NOMO-1 (cell line): Measurements from ENCODE around the gene TSC22D1.

ENCODE experiments used
- DNase-seq, 2 experiments: peaks; one replicate each; lab custom pipeline; 2025; ENCODE audit not compliant: unreplicated experiment in 2 of 2; lab: John Stamatoyannopoulos, UW

The TSC22D1 gene

GRCh38 chr13:44508562-44509077, 67.5 kb downstream of the TSC22D1 start:
- no peak for DNase-seq

DNA sequence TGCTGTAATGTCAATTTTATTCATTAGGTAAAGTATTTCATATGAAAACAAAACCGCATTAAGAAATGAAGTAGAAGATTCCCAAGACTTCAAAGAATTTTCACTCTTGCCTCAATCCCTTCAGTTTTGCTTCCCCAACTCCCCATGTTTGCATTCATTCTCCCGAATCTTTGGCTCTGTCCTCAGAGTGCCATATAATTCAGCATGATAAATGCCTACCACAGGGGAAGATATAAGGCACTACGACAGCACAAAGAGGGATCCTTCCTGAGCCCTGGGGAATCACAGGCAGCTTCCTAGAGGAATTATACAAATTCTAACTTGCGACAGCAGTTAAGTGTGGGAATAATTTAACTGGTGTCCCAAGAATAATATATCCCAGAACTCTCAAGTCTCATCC, 68.5 kb downstream of the TSC22D1 start:
- DNase-seq = no peak

DNA sequence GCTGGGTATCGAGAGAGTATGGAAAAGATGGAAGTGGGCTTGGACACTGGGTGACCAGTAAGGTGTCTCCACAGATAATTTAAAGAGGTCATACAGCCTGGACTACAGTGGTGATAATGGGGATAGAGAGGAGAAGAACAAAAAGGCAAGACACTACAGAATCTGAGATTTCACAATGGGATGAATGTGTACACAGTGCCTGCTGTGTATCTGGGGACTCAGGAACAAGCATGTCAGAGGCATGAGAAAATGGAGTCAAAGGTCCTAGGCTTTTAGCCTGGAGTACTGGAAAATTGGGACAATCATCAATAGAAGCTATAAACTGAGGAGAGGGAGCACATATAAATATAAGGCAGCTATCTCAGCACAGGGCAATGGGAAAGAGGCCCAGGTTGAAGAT, 69.4 kb downstream of the TSC22D1 start:
- no peak for DNase-seq

DNA sequence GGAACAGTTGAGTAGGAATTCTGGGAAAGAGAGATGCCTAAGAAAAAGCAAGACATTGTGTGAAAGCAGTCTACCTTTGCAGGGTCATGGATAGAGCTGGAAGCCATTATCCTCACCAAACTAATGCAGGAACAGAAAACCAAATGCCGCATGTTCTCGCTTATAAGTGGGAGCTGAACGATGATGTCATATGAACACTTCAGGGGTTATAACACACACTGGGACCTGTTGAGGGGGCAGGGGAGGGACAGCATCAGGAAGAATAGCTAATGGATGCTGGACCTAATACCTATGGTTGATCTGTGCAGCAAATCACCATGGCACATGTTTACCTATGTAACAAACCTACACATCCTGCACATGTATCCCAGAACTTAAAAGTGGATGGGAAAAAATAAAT, 69.9 kb downstream of the TSC22D1 start:
- no peak for DNase-seq

DNA sequence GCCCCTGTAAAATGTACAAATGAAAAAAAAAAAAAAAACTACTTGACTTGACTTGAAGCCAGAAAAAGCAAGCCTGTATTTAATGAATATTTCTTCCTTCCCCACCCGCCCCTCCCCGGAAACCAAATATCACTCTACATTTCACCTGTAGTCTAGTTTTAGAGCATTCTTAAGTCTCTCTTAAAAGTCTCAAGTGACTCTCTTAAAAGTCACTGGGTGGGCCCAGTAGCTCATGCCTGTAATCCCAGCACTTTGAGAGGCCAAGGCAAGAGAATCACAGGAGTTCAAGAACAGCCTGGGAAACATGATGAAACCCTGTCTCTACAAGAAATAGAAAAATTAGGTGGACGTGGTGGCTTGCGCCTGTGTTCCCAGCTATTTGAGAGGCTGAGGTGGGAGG, 72.0 kb downstream of the TSC22D1 start:
- no peak for DNase-seq

DNA sequence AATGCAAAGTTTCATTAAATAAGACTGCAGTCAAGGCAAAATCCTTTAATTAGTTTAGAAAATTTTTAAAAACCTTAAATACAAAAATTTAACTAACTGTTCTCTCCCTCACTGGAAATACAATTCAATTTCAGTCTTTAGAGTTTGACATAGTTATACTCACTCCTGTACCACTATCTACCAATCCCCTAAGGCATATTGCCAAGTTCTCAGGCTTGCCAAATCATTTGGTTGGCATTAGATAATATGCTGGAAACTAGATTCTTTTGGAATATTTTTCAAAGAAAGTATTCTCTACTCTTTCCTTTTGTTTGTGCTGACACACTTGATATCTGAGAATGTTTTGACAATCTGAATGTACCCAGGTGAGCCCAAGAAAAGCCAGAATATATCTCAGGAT, 77.2 kb downstream of the TSC22D1 start:
- DNase-seq = no peak

DNA sequence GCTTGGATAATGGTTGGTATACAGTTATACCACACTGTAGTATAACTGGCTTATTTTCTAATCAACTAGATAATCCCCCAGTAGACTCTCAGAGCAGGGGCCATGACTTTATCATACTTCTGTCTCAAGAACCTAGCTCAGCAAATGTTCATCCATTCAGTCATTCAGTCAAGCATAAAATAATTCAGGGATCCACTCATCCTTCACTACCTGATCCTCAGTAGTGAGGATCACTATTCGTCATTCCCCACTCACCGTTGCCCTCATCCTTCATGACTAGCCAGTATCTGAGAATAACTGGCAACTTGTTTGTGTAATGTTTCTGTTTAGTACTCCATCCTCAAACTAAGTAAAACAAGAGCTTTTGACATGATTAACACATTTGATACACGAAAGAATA, 77.6 kb downstream of the TSC22D1 start:
- no peak for DNase-seq

GRCh38 chr13:44497801-44498200, 78.3 kb downstream of the TSC22D1 start:
- DNase-seq = no peak

DNA sequence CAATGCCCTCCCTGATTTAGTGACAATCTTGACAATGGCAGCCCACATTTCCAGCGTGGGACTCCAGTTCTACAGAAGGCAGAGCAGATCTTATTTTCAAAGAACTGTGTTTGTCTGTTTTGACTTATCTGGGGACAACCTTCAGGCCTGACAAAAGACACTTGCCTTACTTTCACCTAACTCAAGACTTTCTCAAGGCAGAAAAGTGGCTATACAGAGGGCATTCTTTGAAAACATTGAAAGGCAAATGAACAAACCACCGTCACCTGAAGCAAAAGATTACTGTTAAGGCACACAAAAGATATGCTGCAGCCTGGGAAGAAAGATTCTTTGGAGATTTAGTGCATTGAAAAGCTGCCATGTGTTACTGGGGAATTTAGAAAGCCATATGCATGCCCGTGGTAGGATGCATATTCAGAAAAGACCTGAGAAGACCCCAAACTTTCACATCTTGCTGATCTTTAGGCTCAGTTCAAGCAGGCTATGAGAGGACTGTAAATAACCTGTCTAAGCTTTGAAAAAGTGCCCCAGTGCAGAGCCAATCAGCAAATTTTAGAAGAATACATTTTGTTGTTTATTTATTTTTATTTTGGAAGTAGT, 82.8 kb downstream of the TSC22D1 start:
- no peak for DNase-seq

DNA sequence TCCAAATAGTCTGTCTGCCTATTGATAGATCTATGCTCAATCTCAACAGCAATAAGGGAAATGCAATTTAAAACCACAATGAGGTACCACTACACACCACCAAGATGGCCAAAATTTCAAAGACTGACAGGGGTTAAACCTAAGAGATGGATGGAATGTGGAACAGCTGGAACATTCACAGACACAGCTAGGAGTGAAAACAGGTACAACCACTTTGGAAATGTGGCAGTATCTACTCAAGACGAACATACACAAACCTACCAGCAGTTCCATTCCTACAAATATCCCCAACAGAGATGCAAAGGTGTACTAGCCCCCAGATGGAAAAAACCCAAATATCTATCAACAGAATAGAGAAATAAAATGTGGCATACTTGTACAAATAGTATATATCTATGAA, 86.4 kb downstream of the TSC22D1 start:
- DNase-seq = no peak

- no peak for DNase-seq
Observed at GRCh38 chr13:44487989-44488388, 88.1 kb downstream of the TSC22D1 start.

DNA sequence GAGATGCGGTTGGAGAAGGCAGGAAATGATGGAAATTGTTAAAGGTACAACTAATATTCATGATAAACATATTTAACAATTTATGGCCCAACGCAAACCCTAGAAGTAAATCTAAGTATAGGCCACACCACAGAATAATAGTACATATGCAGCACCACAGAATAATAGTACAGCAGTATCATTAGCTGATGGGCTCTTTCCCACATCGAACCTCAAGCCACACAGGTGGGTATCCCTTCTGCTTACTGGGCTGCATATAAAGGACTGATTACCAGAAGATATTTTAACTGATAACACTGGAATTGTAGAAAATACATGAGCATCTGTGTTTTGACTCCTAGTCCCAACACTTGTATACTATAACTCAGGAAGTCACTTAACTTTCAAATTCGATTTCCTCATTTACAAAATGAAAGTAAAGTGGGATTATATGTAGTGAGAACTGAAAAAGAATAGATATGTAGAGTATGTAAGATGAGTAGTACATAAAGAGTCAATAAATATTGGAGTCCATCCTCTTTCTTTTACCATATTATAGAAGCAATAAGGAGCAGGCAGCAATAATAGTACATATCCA, 91.5 kb downstream of the TSC22D1 start:
- peak in 1 of 2 experiments; percentile 15 for DNase-seq

- DNase-seq = no peak
Observed at GRCh38 chr13:44474122-44474910, 101.8 kb downstream of the TSC22D1 start.

GRCh38 chr13:44471686-44472085, 104.4 kb downstream of the TSC22D1 start:
- no peak for DNase-seq

GRCh38 chr13:44470638-44471562, 105.2 kb downstream of the TSC22D1 start:
- DNase-seq = peak in 1 of 2 experiments; percentile 44

GRCh38 chr13:44468874-44469273, 107.3 kb downstream of the TSC22D1 start:
- no peak for DNase-seq

GRCh38 chr13:44465318-44465717, 110.8 kb downstream of the TSC22D1 start:
- DNase-seq = no peak

GRCh38 chr13:44464471-44464870, 111.7 kb downstream of the TSC22D1 start:
- DNase-seq = no peak

DNA sequence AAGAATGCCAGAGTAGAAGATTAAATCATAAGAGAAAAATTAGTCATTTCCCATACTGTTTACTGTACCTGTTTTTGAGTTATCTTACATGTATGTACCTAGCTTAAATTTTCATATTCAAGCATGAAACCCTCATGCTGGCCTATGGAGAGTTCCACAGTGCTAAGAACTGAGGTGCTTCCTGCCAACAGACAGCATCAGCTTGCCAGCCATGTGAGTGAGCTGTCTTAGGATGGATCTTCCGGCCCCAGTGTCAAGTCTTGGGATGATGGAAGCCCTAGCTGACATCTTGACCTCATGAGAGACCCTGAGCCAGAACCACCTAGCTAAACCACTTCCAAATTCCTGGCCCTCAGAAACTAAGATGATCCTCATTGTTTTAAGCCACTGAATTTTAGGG, 112.4 kb downstream of the TSC22D1 start:
- DNase-seq = no peak

GRCh38 chr13:44459674-44460073, 116.5 kb downstream of the TSC22D1 start:
- DNase-seq = no peak
